Prostate gland (tissue), 2 donors: ENCODE measurements around the gene NR1D2. TPM values are rescaled to one million over a fixed set of nuclear protein-coding genes. Genes with fewer than 3 reads are reported as not detected.

Experiments
- DNase-seq: peaks from one replicate; pipeline ENCODE4 v3.0.0-alpha.2; 2019; ENCODE audit warnings: low spot score
- H3K27ac ChIP-seq, 2 donors: fragments of 200-600 bp; sonication (generic); 2 replicates each; pipeline ENCODE4 v1.5.1; 2017 to 2019
- H3K27me3 ChIP-seq: fragments of 200-600 bp; sonication (generic); replicated peaks from 2 replicates; pipeline ENCODE4 v1.5.1; 2019; ENCODE audit not compliant: insufficient read depth
- H3K36me3 ChIP-seq, 2 donors: fragments of 200-600 bp; sonication (generic); 1 replicate in 1 of 2; 2 replicates in 1 of 2; pipeline versions ENCODE4 v1.5.1 to v1.8.1; 2017 to 2019
- H3K4me1 ChIP-seq: fragments of 200-600 bp; sonication (generic); replicated peaks from 2 replicates; pipeline ENCODE4 v1.5.1; 2019
- H3K4me3 ChIP-seq, 2 donors: fragments of 200-600 bp; sonication (generic); 2 replicates each; pipeline ENCODE4 v1.5.1; 2017 to 2019
- H3K9me3 ChIP-seq: fragments of 200-600 bp; sonication (generic); 2 replicates; pipeline ENCODE4 v1.5.1; 2017
- CTCF ChIP-seq, 4 experiments: fragments of 200-600 bp in 2 of 4; fragments of 450-650 bp in 2 of 4; sonication (generic) in 2 of 4; IDR thresholded peaks; 1 replicate in 3 of 4; 2 replicates in 1 of 4; pipeline ENCODE4 v1.5.1; 2016 to 2019; ENCODE audit warnings: antibody characterized with exemption in 4 of 4, mild to moderate bottlenecking in 2 of 4, moderate library complexity in 2 of 4
- POLR2A ChIP-seq: fragments of 450-650 bp; IDR thresholded peaks from one replicate; pipeline ENCODE4 v1.6.1; 2016; ENCODE audit warnings: antibody characterized with exemption, mild to moderate bottlenecking
- POLR2AphosphoS5 ChIP-seq: sonication (generic); formaldehyde crosslinking; IDR thresholded peaks from one replicate; pipeline ENCODE4 v1.6.1; 2017; ENCODE audit warnings: antibody characterized with exemption
- WGBS: methylation state at CpG from one replicate; pipeline ENCODE4 v1.1.5; 2018; 5-methylcytosine and 5-hydroxymethylcytosine counted together
- intact Hi-C: fragments of 100-400 bp; cut with DNase I; formaldehyde crosslinking; loops from one replicate; pipeline ENCODE4 v1.14.2; 2022
- total RNA-seq, 2 donors: library from RNA; depleted of rRNA; stranded (reverse); fragments of >200 nt; gene quantifications; one replicate each; pipeline ENCODE4 v1.1.0, GENCODE V29; 2016

Gene NR1D2
- total RNA-seq, 2 donors from 2014 or later, result 39.8 to 48.9 TPM

- no peak for DNase-seq
- H3K27me3 ChIP-seq, result no peaks in the 10 kb centered on the region
- no peaks in the 10 kb centered on the region for H3K36me3 ChIP-seq
- 86% methylated on average over 8 of the region's 8 CpGs for WGBS
- intact Hi-C loops, result loop anchor here (10.0 kb wide), 1 partner anchor 93 kb away; no protein-coding TSS in a partner anchor
- H3K4me3 ChIP-seq, result no peak overlapping the region
- TF ChIP-seq POLR2A, result no peak
- no peak for TF ChIP-seq POLR2AphosphoS5
- no peak for TF ChIP-seq CTCF (IDR thresholded peaks at IDR 0.05)
- no peaks in the 10 kb centered on the region for H3K9me3 ChIP-seq
- no peak overlapping the region for H3K27ac ChIP-seq
- H3K4me1 ChIP-seq, result no peaks in the 10 kb centered on the region
Measured at GRCh38 chr3:23987356-23987755, 42.3 kb downstream of the NR1D2 start.

- 72% methylated on average over 3 of the region's 3 CpGs for WGBS
Measured at GRCh38 chr3:23991306-23991682, 46.2 kb downstream of the NR1D2 start.

GRCh38 chr3:23991683-23992628 is 46.9 kb downstream of the NR1D2 start:
- TF ChIP-seq CTCF (IDR thresholded peaks at IDR 0.05) (no peak), POLR2A (no peak), POLR2AphosphoS5 (no peak)
- no peak overlapping the region for H3K27ac ChIP-seq
- DNase-seq, result no peak
- H3K4me1 ChIP-seq, result no peaks in the 10 kb centered on the region
- H3K36me3 ChIP-seq, result no peaks in the 10 kb centered on the region
- WGBS, result 40% methylated on average over 9 of the region's 9 CpGs
- H3K27me3 ChIP-seq, result no peaks in the 10 kb centered on the region
- no peak overlapping the region for H3K4me3 ChIP-seq
- intact Hi-C loops, result no loop called here
- H3K9me3 ChIP-seq, result no peaks in the 10 kb centered on the region

More at GRCh38 chr3:23991306-23991682, 46.2 kb downstream of the NR1D2 start:
- Histone ChIP-seq H3K4me1 (no peaks in the 10 kb centered on the region), H3K27me3 (no peaks in the 10 kb centered on the region), H3K9me3 (no peaks in the 10 kb centered on the region), H3K27ac (no peak overlapping the region), H3K36me3 (no peaks in the 10 kb centered on the region), H3K4me3 (no peak overlapping the region)
- intact Hi-C loops, result no loop called here
- DNase-seq, result no peak
- TF ChIP-seq POLR2A, result no peak
- TF ChIP-seq CTCF (IDR thresholded peaks at IDR 0.05), result no peak
- no peak for TF ChIP-seq POLR2AphosphoS5

DNA sequence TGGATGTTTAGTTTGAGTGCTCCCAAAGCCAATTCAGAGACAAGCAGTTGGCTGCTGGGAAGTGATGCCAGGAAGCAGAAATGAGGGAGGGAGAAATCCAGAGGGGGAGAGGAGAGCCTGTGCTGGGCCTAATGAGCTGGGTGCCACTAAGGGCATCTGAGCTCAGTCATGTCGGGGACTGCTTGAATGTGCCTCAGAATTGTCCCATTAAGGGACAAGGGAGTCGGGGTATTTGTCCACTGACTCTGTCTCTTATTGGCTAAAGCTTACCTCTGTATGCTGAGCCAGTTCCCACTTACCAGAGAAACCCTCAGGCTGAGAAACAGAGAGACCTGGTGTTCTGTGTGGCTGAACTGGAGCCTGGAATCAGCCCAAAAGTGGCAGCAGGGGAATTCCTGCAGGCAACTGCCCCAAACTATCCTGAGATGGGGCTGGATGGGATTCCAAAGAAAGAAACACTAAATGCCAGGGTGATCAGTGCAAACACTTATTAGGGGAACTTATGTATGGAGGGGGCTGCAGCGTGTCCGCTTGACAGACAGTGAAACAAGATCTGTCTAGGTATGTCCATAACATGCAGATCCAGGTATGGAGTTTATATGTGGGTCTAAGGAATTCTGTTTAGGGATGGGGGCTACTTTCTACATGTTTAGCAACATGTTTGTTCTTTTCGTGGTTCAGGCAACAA is 48.6 kb downstream of the NR1D2 start:
- intact Hi-C loops, result no loop called here
- Histone ChIP-seq H3K4me1 (no peaks in the 10 kb centered on the region), H3K4me3 (no peak overlapping the region), H3K27ac (no peak overlapping the region), H3K9me3 (no peaks in the 10 kb centered on the region), H3K27me3 (no peaks in the 10 kb centered on the region), H3K36me3 (no peaks in the 10 kb centered on the region)
- WGBS, result 60% methylated on average over 5 of the region's 5 CpGs
- TF ChIP-seq CTCF (IDR thresholded peaks at IDR 0.05) (no peak), POLR2A (no peak), POLR2AphosphoS5 (no peak)
- no peak for DNase-seq
